Neural cell (in vitro differentiated cells): ENCODE data around the gene CYP39A1. TPM values are rescaled to one million over a fixed set of nuclear protein-coding genes. Genes with fewer than 3 reads are reported as not detected.

Experiments used
- H2AFZ ChIP-seq: fragments of 200-600, 300-800 bp; sonication (generic), shearing (Covaris generic); 2 replicates; pipeline ENCODE4 v1.6.0; 2014; ENCODE audit warnings: low read depth, mild to moderate bottlenecking, antibody characterized with exemption, low read length, moderate library complexity
- H3F3A ChIP-seq: fragments of 200-600 bp; shearing (Covaris generic); 2 replicates; pipeline ENCODE4 v1.6.1; 2016; ENCODE audit warnings: mild to moderate bottlenecking, moderate library complexity, mixed read lengths, antibody characterized with exemption, low read length; ENCODE audit not compliant: insufficient read depth, poor library complexity, severe bottlenecking
- H3K27ac ChIP-seq: fragments of 200-600, 300-800 bp; sonication (generic), shearing (Covaris generic); 2 replicates; pipeline ENCODE4 v1.5.1; 2014; ENCODE audit warnings: mild to moderate bottlenecking, low read length, moderate library complexity
- H3K27me3 ChIP-seq: fragments of 300-800, 200-600 bp; sonication (generic), shearing (Covaris generic); 2 replicates; pipeline ENCODE4 v1.6.0; 2014; ENCODE audit warnings: mild to moderate bottlenecking, low read depth, low read length, moderate library complexity; ENCODE audit not compliant: insufficient read depth
- H3K36me3 ChIP-seq: fragments of 300-800, 200-600 bp; sonication (generic), shearing (Covaris generic); 2 replicates; pipeline ENCODE4 v1.5.1; 2014; ENCODE audit warnings: mild to moderate bottlenecking, antibody characterized with exemption, low read length, moderate library complexity; ENCODE audit not compliant: insufficient read depth
- H3K4me2 ChIP-seq: fragments of 300-800, 200-600 bp; sonication (generic), shearing (Covaris generic); 2 replicates; pipeline ENCODE4 v1.6.0; 2014; ENCODE audit warnings: mild to moderate bottlenecking, low read length
- H3K4me3 ChIP-seq: fragments of 300-800, 200-600 bp; sonication (generic), shearing (Covaris generic); 2 replicates; pipeline ENCODE4 v1.5.1; 2014; ENCODE audit warnings: mild to moderate bottlenecking, low read length, moderate library complexity
- H3K79me2 ChIP-seq: fragments of 200-600 bp; shearing (Covaris generic); replicated peaks from 2 replicates; pipeline ENCODE4 v1.6.0; 2014; ENCODE audit warnings: mild to moderate bottlenecking, low read length, moderate library complexity; ENCODE audit not compliant: insufficient read depth
- H3K9ac ChIP-seq: fragments of 300-800, 200-600 bp; sonication (generic), shearing (Covaris generic); 2 replicates; pipeline ENCODE4 v1.6.1; 2016; ENCODE audit warnings: mild to moderate bottlenecking, low read length, mixed read lengths
- H3K9me2 ChIP-seq: fragments of 200-600 bp; shearing (Covaris generic); 2 replicates; pipeline ENCODE4 v1.6.1; 2016; ENCODE audit warnings: mild to moderate bottlenecking, low read length, mixed read lengths; ENCODE audit not compliant: insufficient read depth
- H3K9me3 ChIP-seq: fragments of 200-600, 300-800 bp; sonication (generic), shearing (Covaris generic); 2 replicates; pipeline ENCODE4 v1.6.1; 2016; ENCODE audit warnings: mild to moderate bottlenecking, mixed run types, low read length, moderate library complexity, mixed read lengths
- H4K20me1 ChIP-seq: fragments of 200-600 bp; shearing (Covaris generic); 2 replicates; pipeline ENCODE4 v1.6.1; 2016; ENCODE audit warnings: mild to moderate bottlenecking, mixed run types; ENCODE audit not compliant: insufficient read depth
- EP300 ChIP-seq: fragments of 450-650 bp; conservative IDR thresholded peaks from 2 replicates; pipeline ENCODE4 v1.6.1; 2014; ENCODE audit warnings: antibody characterized with exemption, mild to moderate bottlenecking, moderate library complexity; ENCODE audit not compliant: poor library complexity, severe bottlenecking
- EZH2 ChIP-seq: fragments of 200-600, 300-800 bp; shearing (Covaris generic), sonication (generic); IDR thresholded peaks from 2 replicates; pipeline ENCODE4 v1.6.1; 2014; ENCODE audit warnings: antibody characterized with exemption, low read length, borderline replicate concordance, mild to moderate bottlenecking; ENCODE audit not compliant: insufficient read depth, poor library complexity, severe bottlenecking
- MXI1 ChIP-seq: fragments of 450-650 bp; conservative IDR thresholded peaks from 2 replicates; pipeline ENCODE4 v1.6.1; 2014; ENCODE audit warnings: antibody characterized with exemption, mild to moderate bottlenecking; ENCODE audit not compliant: poor library complexity, severe bottlenecking
- POLR2AphosphoS5 ChIP-seq: IDR thresholded peaks from 2 replicates; pipeline ENCODE4 v1.6.1; 2012
- RAD21 ChIP-seq: fragments of 450-650 bp; conservative IDR thresholded peaks from 2 replicates; pipeline ENCODE4 v1.6.1; 2014; ENCODE audit warnings: antibody characterized with exemption, mild to moderate bottlenecking, moderate library complexity
- SMC3 ChIP-seq: fragments of 450-650 bp; conservative IDR thresholded peaks from 2 replicates; pipeline ENCODE4 v1.6.1; 2014; ENCODE audit warnings: antibody characterized with exemption, mild to moderate bottlenecking, moderate library complexity; ENCODE audit not compliant: poor library complexity
- TAF1 ChIP-seq: IDR thresholded peaks from 2 replicates; pipeline ENCODE4 v1.6.1; 2012; ENCODE audit warnings: low read depth
- polyA plus RNA-seq: library from polyadenylated mRNA; depleted of rRNA; stranded (reverse); fragments of >200 nt; gene quantifications from 2 replicates; pipeline ENCODE4 v1.2.3, GENCODE V29; 2014
- TF ChIP-seq, protein P1 (sequence below): fragments of 450-650 bp; IDR thresholded peaks from 2 replicates; pipeline ENCODE4 v1.5.1; 2014; ENCODE audit warnings: antibody characterized with exemption, mild to moderate bottlenecking, moderate library complexity; ENCODE audit not compliant: poor library complexity, severe bottlenecking
- TF ChIP-seq, protein P2 (sequence below): IDR thresholded peaks from 2 replicates; pipeline ENCODE4 v1.6.1; 2012; ENCODE audit warnings: borderline replicate concordance

CYP39A1 gene
- polyA plus RNA-seq, 1 donor from 2014 or later: 1.4 TPM

DNA sequence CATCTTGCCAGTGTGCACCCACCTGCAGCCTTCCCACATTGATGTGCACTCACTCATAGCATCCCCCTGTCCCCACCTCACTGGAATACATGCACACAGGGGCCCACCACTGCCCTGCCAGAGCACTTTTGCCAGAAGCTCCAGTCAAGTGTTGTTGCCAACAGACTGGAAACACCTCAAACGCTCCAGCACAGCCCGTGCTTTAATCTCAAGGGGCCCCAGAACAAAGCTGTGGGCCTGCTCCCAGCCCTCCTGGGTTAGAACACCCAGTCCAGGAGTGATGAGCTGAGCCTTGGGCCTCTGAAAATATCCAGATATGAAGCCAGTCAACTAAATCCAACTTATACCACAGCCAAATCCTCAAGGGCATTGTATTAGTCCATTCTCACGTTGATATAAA lies 77.1 kb downstream of the CYP39A1 start:
- Histone ChIP-seq H2AFZ (no peak overlapping the region), H3K9me3 (peaks cover 6% of the 10 kb centered on the region), H3K4me3 (no peak overlapping the region), H3K36me3 (no peaks in the 10 kb centered on the region), H3K27ac (no peak overlapping the region), H3F3A (no peaks in the 10 kb centered on the region), H3K4me2 (no peak overlapping the region), H3K9ac (no peak overlapping the region), H4K20me1 (no peaks in the 10 kb centered on the region), H3K9me2 (no peaks in the 10 kb centered on the region), H3K79me2 (no peaks in the 10 kb centered on the region), H3K27me3 (no peaks in the 10 kb centered on the region)
- no peak for TF ChIP-seq TAF1
- no peak for TF ChIP-seq POLR2AphosphoS5

DNA sequence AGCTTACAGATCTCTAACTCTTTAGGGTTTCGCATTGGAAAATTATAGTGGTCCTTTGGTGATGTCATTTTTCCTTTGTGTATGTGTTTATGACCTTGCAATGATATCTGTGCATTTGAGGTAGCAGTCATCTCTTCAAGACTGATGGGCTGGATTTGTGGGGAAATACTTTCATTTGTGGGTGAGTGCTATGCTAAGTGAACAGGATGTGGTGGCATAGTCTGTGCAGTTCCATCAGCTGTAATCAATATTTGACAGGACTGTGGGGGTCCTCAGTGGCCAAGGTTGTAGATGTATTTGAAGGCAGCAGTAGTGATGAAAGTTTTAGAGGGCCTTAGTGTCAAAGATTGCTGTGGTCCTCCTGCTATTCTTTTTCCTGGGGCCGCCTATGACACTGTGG lies 79.5 kb downstream of the CYP39A1 start:
- Histone ChIP-seq H3K9me3 (no peaks in the 10 kb centered on the region), H3K9ac (no peak overlapping the region), H3K79me2 (no peaks in the 10 kb centered on the region), H2AFZ (no peak overlapping the region), H3K9me2 (no peaks in the 10 kb centered on the region), H3K27ac (no peak overlapping the region), H3K36me3 (no peaks in the 10 kb centered on the region), H3K27me3 (no peaks in the 10 kb centered on the region), H3F3A (no peaks in the 10 kb centered on the region), H4K20me1 (no peaks in the 10 kb centered on the region), H3K4me3 (no peak overlapping the region), H3K4me2 (no peak overlapping the region)
- TF ChIP-seq MXI1: no peak
- no peak for TF ChIP-seq TAF1
- TF ChIP-seq EZH2: no peak
- TF ChIP-seq, protein P1, sequence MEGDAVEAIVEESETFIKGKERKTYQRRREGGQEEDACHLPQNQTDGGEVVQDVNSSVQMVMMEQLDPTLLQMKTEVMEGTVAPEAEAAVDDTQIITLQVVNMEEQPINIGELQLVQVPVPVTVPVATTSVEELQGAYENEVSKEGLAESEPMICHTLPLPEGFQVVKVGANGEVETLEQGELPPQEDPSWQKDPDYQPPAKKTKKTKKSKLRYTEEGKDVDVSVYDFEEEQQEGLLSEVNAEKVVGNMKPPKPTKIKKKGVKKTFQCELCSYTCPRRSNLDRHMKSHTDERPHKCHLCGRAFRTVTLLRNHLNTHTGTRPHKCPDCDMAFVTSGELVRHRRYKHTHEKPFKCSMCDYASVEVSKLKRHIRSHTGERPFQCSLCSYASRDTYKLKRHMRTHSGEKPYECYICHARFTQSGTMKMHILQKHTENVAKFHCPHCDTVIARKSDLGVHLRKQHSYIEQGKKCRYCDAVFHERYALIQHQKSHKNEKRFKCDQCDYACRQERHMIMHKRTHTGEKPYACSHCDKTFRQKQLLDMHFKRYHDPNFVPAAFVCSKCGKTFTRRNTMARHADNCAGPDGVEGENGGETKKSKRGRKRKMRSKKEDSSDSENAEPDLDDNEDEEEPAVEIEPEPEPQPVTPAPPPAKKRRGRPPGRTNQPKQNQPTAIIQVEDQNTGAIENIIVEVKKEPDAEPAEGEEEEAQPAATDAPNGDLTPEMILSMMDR: no peak
- no peak for TF ChIP-seq POLR2AphosphoS5
- TF ChIP-seq SMC3: no peak
- no peak for TF ChIP-seq RAD21
- TF ChIP-seq, protein P2, sequence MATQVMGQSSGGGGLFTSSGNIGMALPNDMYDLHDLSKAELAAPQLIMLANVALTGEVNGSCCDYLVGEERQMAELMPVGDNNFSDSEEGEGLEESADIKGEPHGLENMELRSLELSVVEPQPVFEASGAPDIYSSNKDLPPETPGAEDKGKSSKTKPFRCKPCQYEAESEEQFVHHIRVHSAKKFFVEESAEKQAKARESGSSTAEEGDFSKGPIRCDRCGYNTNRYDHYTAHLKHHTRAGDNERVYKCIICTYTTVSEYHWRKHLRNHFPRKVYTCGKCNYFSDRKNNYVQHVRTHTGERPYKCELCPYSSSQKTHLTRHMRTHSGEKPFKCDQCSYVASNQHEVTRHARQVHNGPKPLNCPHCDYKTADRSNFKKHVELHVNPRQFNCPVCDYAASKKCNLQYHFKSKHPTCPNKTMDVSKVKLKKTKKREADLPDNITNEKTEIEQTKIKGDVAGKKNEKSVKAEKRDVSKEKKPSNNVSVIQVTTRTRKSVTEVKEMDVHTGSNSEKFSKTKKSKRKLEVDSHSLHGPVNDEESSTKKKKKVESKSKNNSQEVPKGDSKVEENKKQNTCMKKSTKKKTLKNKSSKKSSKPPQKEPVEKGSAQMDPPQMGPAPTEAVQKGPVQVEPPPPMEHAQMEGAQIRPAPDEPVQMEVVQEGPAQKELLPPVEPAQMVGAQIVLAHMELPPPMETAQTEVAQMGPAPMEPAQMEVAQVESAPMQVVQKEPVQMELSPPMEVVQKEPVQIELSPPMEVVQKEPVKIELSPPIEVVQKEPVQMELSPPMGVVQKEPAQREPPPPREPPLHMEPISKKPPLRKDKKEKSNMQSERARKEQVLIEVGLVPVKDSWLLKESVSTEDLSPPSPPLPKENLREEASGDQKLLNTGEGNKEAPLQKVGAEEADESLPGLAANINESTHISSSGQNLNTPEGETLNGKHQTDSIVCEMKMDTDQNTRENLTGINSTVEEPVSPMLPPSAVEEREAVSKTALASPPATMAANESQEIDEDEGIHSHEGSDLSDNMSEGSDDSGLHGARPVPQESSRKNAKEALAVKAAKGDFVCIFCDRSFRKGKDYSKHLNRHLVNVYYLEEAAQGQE: no peak
- TF ChIP-seq EP300: no peak

DNA sequence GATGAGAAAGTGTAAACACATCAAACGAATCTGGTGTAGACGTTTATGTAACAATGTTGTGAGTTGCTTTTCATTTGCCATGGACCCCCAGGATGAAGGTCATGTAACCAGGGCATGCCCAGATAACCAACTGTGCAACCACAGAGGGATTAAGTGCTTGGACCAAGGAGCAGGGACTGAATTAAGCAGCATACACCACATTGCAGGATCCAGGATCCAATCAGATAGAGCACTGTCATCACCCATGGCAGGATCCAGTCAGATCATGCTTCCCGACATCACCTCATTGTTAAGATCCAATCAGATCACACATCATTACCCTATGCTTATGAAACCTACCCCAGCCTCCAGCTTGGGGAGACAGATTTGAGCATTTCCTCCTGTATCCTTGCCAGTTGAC lies 87.1 kb downstream of the CYP39A1 start:
- Histone ChIP-seq H3F3A (no peaks in the 10 kb centered on the region), H3K36me3 (no peaks in the 10 kb centered on the region), H3K27ac (no peak overlapping the region), H3K4me2 (no peak overlapping the region), H2AFZ (no peak overlapping the region), H3K9me2 (no peaks in the 10 kb centered on the region), H3K9me3 (no peaks in the 10 kb centered on the region), H3K4me3 (no peak overlapping the region), H3K27me3 (no peaks in the 10 kb centered on the region), H3K9ac (no peak overlapping the region), H4K20me1 (no peaks in the 10 kb centered on the region), H3K79me2 (no peaks in the 10 kb centered on the region)
- TF ChIP-seq SMC3 (no peak), RAD21 (no peak), EP300 (no peak), TAF1 (no peak), MXI1 (no peak), EZH2 (no peak), POLR2AphosphoS5 (no peak)
- TF ChIP-seq, protein P2: no peak
- TF ChIP-seq, protein P1: no peak
